C4-2B (cell line): Measurements from ENCODE around the gene PLEKHD1.
A peak's percentile ranks its signal among the peaks of the same experiment; 100 is the strongest.

Experiments used
- H3K27ac ChIP-seq: fragments of 450-650 bp; 2 replicates; pipeline ENCODE4 v1.5.1; 2017
- CTCF ChIP-seq: fragments of 450-650 bp; conservative IDR thresholded peaks from 2 replicates; pipeline ENCODE4 v1.5.1; 2017; ENCODE audit warnings: mild to moderate bottlenecking
- ZFX ChIP-seq: fragments of 450-650 bp; IDR thresholded peaks from 2 replicates; pipeline ENCODE4 v1.6.1; 2017

Gene PLEKHD1

GRCh38 chr14:69483765-69484443 lies 624 bp upstream of the PLEKHD1 start:
- no peak for TF ChIP-seq CTCF
- TF ChIP-seq ZFX: 0 out of 2 replicates have a peak, but pooled peaks have one; percentile 24
- peak overlapping the region; percentile 53 for H3K27ac ChIP-seq

GRCh38 chr14:69485315-69485660 lies 760 bp downstream of the PLEKHD1 start:
- H3K27ac ChIP-seq: peak overlapping the region; percentile 53; the same call in 1 of the 2 replicates
- TF ChIP-seq ZFX (no peak), CTCF (no peak)

GRCh38 chr14:69485701-69486100 lies 1.2 kb downstream of the PLEKHD1 start:
- no peak for TF ChIP-seq CTCF
- no peak for TF ChIP-seq ZFX

GRCh38 chr14:69487226-69487625 lies 2.7 kb downstream of the PLEKHD1 start:
- H3K27ac ChIP-seq: no peak overlapping the region
- TF ChIP-seq CTCF: no peak
- TF ChIP-seq ZFX: no peak

More at GRCh38 chr14:69485701-69486100, 1.2 kb downstream of the PLEKHD1 start:
- no peak overlapping the region for H3K27ac ChIP-seq

- TF ChIP-seq CTCF (no peak), ZFX (no peak)
- H3K27ac ChIP-seq: no peak overlapping the region
Measured at GRCh38 chr14:69487771-69488170, 3.2 kb downstream of the PLEKHD1 start.

GRCh38 chr14:69489495-69489894 lies 5.0 kb downstream of the PLEKHD1 start:
- TF ChIP-seq CTCF (no peak), ZFX (no peak)
- no peak overlapping the region for H3K27ac ChIP-seq

- no peak for TF ChIP-seq CTCF
- no peak for TF ChIP-seq ZFX
- no peak overlapping the region for H3K27ac ChIP-seq
Measured at GRCh38 chr14:69490219-69490918, 5.8 kb downstream of the PLEKHD1 start.
